Panc1 (cell line): ENCODE data around the gene LDLR. TPM values are rescaled to one million over a fixed set of nuclear protein-coding genes. Genes with fewer than 3 reads are reported as not detected.

Experiments
- ATAC-seq: fragments of 200-7000 bp; cut with Tn5 transposase; 2 replicates; pipeline ENCODE4 v1.9.1; 2020; ENCODE audit warnings: mild to moderate bottlenecking, moderate library complexity
- BruUV-seq: library from RNA; stranded (reverse); fragments of 400-500 nt; replicated peaks from 2 replicates; lab custom pipeline; 2021; lab: Mats Ljungman, UMichigan
- CTCF ChIA-PET: fragments of 300-600 bp; sonication (Branson Sonifier 250); formaldehyde crosslinking; loops from one replicate; lab custom pipeline; 2022; ENCODE audit warnings: antibody characterized with exemption; lab: Charles Lee
- POLR2A ChIA-PET: fragments of 300-600 bp; sonication (Branson Sonifier 250); formaldehyde crosslinking; loops from one replicate; lab custom pipeline; 2022; ENCODE audit warnings: antibody characterized with exemption; lab: Charles Lee
- DNase-seq: peaks from one replicate; pipeline ENCODE4 v3.0.0-alpha.2; 2010; ENCODE audit warnings: low read depth, low spot score
- H3K27ac ChIP-seq: 2 replicates; pipeline ENCODE4 v1.5.1; 2011; ENCODE audit warnings: mild to moderate bottlenecking, low read length, inconsistent platforms
- H3K27me3 ChIP-seq: fragments of 200-500 bp; sonication (Bioruptor generic); 2 replicates; pipeline ENCODE4 v1.6.0; 2014; ENCODE audit warnings: low read length, inconsistent platforms; ENCODE audit not compliant: control insufficient read depth, insufficient read depth
- H3K36me3 ChIP-seq: fragments of 200-500 bp; sonication (Bioruptor generic); 2 replicates; pipeline ENCODE4 v1.5.1; 2014; ENCODE audit warnings: inconsistent platforms, mild to moderate bottlenecking, low read length, moderate library complexity; ENCODE audit not compliant: control insufficient read depth, insufficient read depth
- H3K4me1 ChIP-seq: 2 replicates; pipeline ENCODE4 v1.5.1; 2011; ENCODE audit warnings: inconsistent platforms, mild to moderate bottlenecking, low read length, moderate library complexity; ENCODE audit not compliant: control insufficient read depth, insufficient read depth
- H3K4me3 ChIP-seq, 2 experiments: 2 replicates each; pipeline ENCODE4 v1.5.1; 2011 to 2012; ENCODE audit warnings: low read depth in 2 of 2, low read length in 2 of 2, mild to moderate bottlenecking in 2 of 2, inconsistent platforms in 1 of 2, moderate library complexity in 1 of 2
- H3K9me3 ChIP-seq: fragments of 200-500 bp; sonication (Bioruptor generic); 2 replicates; pipeline ENCODE4 v1.5.1; 2014; ENCODE audit warnings: low read depth, mild to moderate bottlenecking, inconsistent platforms, low read length, moderate library complexity; ENCODE audit not compliant: control insufficient read depth, insufficient read depth
- CTCF ChIP-seq: fragments of 450-650 bp; IDR thresholded peaks from 2 replicates; pipeline ENCODE4 v1.5.1; 2017; ENCODE audit warnings: mild to moderate bottlenecking
- POLR2AphosphoS5 ChIP-seq: IDR thresholded peaks from 2 replicates; pipeline ENCODE4 v1.6.1; 2012; ENCODE audit warnings: mild to moderate bottlenecking, low read depth, low read length, moderate library complexity
- REST ChIP-seq, 2 experiments: IDR thresholded peaks; 2 replicates each; pipeline ENCODE4 v1.6.1; 2011 to 2012; ENCODE audit warnings: low read depth in 2 of 2, control low read depth in 1 of 2, low read length in 1 of 2, mild to moderate bottlenecking in 1 of 2, moderate library complexity in 1 of 2; ENCODE audit not compliant: insufficient read depth in 1 of 2
- SIN3A ChIP-seq: IDR thresholded peaks from 2 replicates; pipeline ENCODE4 v1.6.1; 2012; ENCODE audit warnings: low read depth, mild to moderate bottlenecking, low read length, moderate library complexity, borderline replicate concordance; ENCODE audit not compliant: insufficient read depth
- TCF7L2 ChIP-seq: IDR thresholded peaks from 2 replicates; pipeline ENCODE4 v1.6.1; 2011; ENCODE audit warnings: mild to moderate bottlenecking, low read depth, low read length, inconsistent platforms
- in situ Hi-C: cut with HindIII; loops from 2 replicates; pipeline ENCODE4 v1.10.0; 2016; ENCODE audit warnings: low sequenced_read_pairs, low pct_unique_long_range_greater_than_20kb
- intact Hi-C: fragments of 100-400 bp; cut with micrococcal nuclease; formaldehyde crosslinking; loops from one replicate; pipeline ENCODE4 v1.10.0; 2022; ENCODE audit not compliant: unreplicated experiment
- total RNA-seq: library from RNA; stranded (reverse); gene quantifications from one replicate; pipeline ENCODE4 v1.2.1, GENCODE V29; 2021; ENCODE audit not compliant: unreplicated experiment

The LDLR gene
- total RNA-seq, 1 experiment from 2014 or later = 203 TPM

GRCh38 chr19:11100049-11100448 is 10.8 kb downstream of the LDLR start:
- no peak overlapping the region; the same call in 1 of the 2 replicates for H3K27ac ChIP-seq
- H3K36me3 ChIP-seq = peaks cover 6% of the 10 kb centered on the region; the same call in 1 of the 2 replicates
- DNase-seq (no peak), ATAC-seq (no peak)
- ChIA-PET CTCF (no interaction called here), POLR2A (no interaction called here)
- H3K27me3 ChIP-seq = no peaks in the 10 kb centered on the region
- no TSS peak for BruUV-seq
- in situ Hi-C loops (no loop called here), intact Hi-C loops (no loop called here)
- H3K9me3 ChIP-seq = no peaks in the 10 kb centered on the region
- H3K4me3 ChIP-seq = no peak overlapping the region
- no peak for TF ChIP-seq POLR2AphosphoS5
- TF ChIP-seq SIN3A = no peak
- peaks cover 9% of the 10 kb centered on the region for H3K4me1 ChIP-seq

GRCh38 chr19:11101057-11101456 is 11.8 kb downstream of the LDLR start:
- BruUV-seq = no TSS peak
- POLR2A ChIA-PET = interaction anchor here (0.6 kb wide), 1 partner anchor 103 kb away, joined by 15 read pairs; no protein-coding TSS in a partner anchor
- H3K4me1 ChIP-seq = peaks cover under 1% of the 10 kb centered on the region; the same call in 1 of the 2 replicates
- no peak overlapping the region for H3K4me3 ChIP-seq
- CTCF ChIA-PET = no interaction called here
- no peaks in the 10 kb centered on the region for H3K9me3 ChIP-seq
- no peaks in the 10 kb centered on the region for H3K27me3 ChIP-seq
- in situ Hi-C loops (no loop called here), intact Hi-C loops (no loop called here)
- DNase-seq (no peak), ATAC-seq (no peak)
- TF ChIP-seq POLR2AphosphoS5 (no peak), TCF7L2 (no peak), REST (IDR thresholded peaks at IDR 0.05; ENCODE audit: insufficient read depth in 1 of 2, low read depth in 2 of 2, low read length in 1 of 2) (no peak), CTCF (no peak)
- H3K27ac ChIP-seq = no peak overlapping the region
- peaks cover 9% of the 10 kb centered on the region; the same call in 1 of the 2 replicates for H3K36me3 ChIP-seq

GRCh38 chr19:11102944-11103343 is 13.7 kb downstream of the LDLR start:
- Histone ChIP-seq H3K9me3 (no peaks in the 10 kb centered on the region), H3K36me3 (peaks cover 10% of the 10 kb centered on the region; the same call in 1 of the 2 replicates), H3K4me3 (no peak overlapping the region), H3K4me1 (no peaks in the 10 kb centered on the region), H3K27ac (no peak overlapping the region), H3K27me3 (no peaks in the 10 kb centered on the region)
- in situ Hi-C loops (no loop called here), intact Hi-C loops (no loop called here)
- DNase-seq (no peak), ATAC-seq (no peak)
- CTCF ChIA-PET = no interaction called here
- POLR2A ChIA-PET = no interaction called here
- TF ChIP-seq SIN3A (no peak), TCF7L2 (no peak), REST (IDR thresholded peaks at IDR 0.05; ENCODE audit: insufficient read depth in 1 of 2, low read depth in 2 of 2, low read length in 1 of 2) (no peak), CTCF (no peak), POLR2AphosphoS5 (no peak)
- TSS peak; percentile 24 for BruUV-seq
